ENCODE measurements around the gene PRKN.

DNA sequence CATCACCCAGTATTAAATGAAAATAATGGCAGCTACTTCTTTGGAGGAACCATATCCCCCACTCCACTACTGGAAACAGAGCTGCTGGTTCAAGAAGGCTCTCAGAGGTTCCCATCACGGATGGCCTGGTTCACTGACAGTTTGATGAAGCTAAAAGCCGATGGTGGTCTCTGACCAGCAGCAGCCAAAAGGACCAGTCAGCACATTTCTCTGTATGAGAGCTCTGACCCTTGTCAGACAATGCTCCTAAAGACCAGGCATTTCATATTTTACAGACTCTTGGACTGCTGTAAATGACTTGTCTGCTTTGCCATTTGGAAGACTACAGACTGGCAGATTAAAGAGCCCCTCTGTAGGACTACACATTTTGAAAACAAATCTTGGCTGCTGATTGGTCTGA lies 16.6 kb downstream of the PRKN start:
- TF ChIP-seq, protein P1, sequence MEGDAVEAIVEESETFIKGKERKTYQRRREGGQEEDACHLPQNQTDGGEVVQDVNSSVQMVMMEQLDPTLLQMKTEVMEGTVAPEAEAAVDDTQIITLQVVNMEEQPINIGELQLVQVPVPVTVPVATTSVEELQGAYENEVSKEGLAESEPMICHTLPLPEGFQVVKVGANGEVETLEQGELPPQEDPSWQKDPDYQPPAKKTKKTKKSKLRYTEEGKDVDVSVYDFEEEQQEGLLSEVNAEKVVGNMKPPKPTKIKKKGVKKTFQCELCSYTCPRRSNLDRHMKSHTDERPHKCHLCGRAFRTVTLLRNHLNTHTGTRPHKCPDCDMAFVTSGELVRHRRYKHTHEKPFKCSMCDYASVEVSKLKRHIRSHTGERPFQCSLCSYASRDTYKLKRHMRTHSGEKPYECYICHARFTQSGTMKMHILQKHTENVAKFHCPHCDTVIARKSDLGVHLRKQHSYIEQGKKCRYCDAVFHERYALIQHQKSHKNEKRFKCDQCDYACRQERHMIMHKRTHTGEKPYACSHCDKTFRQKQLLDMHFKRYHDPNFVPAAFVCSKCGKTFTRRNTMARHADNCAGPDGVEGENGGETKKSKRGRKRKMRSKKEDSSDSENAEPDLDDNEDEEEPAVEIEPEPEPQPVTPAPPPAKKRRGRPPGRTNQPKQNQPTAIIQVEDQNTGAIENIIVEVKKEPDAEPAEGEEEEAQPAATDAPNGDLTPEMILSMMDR (IDR thresholded peaks at IDR 0.05): no peak
- TF ChIP-seq POLR2AphosphoS5 (IDR thresholded peaks at IDR 0.05; ENCODE audit: insufficient read depth in 1 of 2, low read depth in 1 of 2): no peak
